CD8-positive, alpha-beta memory T cell (primary cell): Measurements from ENCODE around the gene CACUL1. TPM values are rescaled to one million over a fixed set of nuclear protein-coding genes. Genes with fewer than 3 reads are reported as not detected.
"Not testable (repeated sequence)": the region's sequence is repeated elsewhere in the genome, so short reads cannot be mapped to it uniquely, and the experiment has no call there.

Experiments used
- CTCF ChIA-PET: fragments of 350-600 bp; sonication (Branson Sonifier 250); formaldehyde crosslinking; loops from one replicate; lab custom pipeline; 2021; ENCODE audit warnings: antibody characterized with exemption; lab: Charles Lee
- POLR2A ChIA-PET: fragments of 350-600 bp; sonication (Branson Sonifier 250); formaldehyde crosslinking; loops from one replicate; lab custom pipeline; 2021; ENCODE audit warnings: antibody characterized with exemption; lab: Charles Lee
- DNase-seq, 5 donors: peaks; one replicate each; pipeline versions ENCODE4 v3.0.0 to v3.0.0-alpha.2; 2020 to 2022; ENCODE audit warnings: mixed read lengths in 1 of 5
- H3K27ac ChIP-seq: one replicate; pipeline ENCODE4 v1.7.0; 2013; ENCODE audit warnings: low read depth, mild to moderate bottlenecking, low read length, moderate library complexity
- H3K27me3 ChIP-seq: 2 replicates; pipeline ENCODE4 v1.7.0; 2013; ENCODE audit warnings: low read length, mild to moderate bottlenecking; ENCODE audit not compliant: insufficient read depth, poor library complexity, severe bottlenecking
- H3K36me3 ChIP-seq: 2 replicates; pipeline ENCODE4 v1.7.0; 2013; ENCODE audit warnings: mild to moderate bottlenecking, low read length, moderate library complexity; ENCODE audit not compliant: insufficient read depth
- H3K4me1 ChIP-seq: 2 replicates; pipeline ENCODE4 v1.7.0; 2013; ENCODE audit warnings: mild to moderate bottlenecking, low read length, moderate library complexity; ENCODE audit not compliant: insufficient read depth
- H3K4me3 ChIP-seq: 2 replicates; pipeline ENCODE4 v1.7.0; 2013; ENCODE audit warnings: mild to moderate bottlenecking, low read length
- H3K9me3 ChIP-seq: 2 replicates; pipeline ENCODE4 v1.7.0; 2013; ENCODE audit warnings: mild to moderate bottlenecking, low read length
- H3K27ac Mint-ChIP-seq, 8 donors: one replicate each; pipeline ENCODE4 v1.8.0; 2020 to 2021; ENCODE audit warnings: mixed read lengths in 8 of 8, mild to moderate bottlenecking in 6 of 8, inconsistent platforms in 3 of 8, moderate library complexity in 3 of 8
- H3K27me3 Mint-ChIP-seq, 2 donors: one replicate each; pipeline ENCODE4 v1.8.0; 2020 to 2021; ENCODE audit warnings: mixed read lengths in 2 of 2, mild to moderate bottlenecking in 1 of 2, moderate library complexity in 1 of 2
- H3K36me3 Mint-ChIP-seq, 3 donors: one replicate each; pipeline ENCODE4 v1.8.0; 2020 to 2021; ENCODE audit warnings: mixed read lengths in 3 of 3, inconsistent platforms in 1 of 3, mild to moderate bottlenecking in 1 of 3
- H3K4me1 Mint-ChIP-seq, 3 donors: one replicate each; pipeline ENCODE4 v1.8.0; 2020 to 2021; ENCODE audit warnings: mixed read lengths in 3 of 3, inconsistent platforms in 1 of 3, mild to moderate bottlenecking in 1 of 3
- H3K4me3 Mint-ChIP-seq, 7 donors: one replicate each; pipeline ENCODE4 v1.8.0; 2020 to 2021; ENCODE audit warnings: mixed read lengths in 7 of 7, mild to moderate bottlenecking in 6 of 7, moderate library complexity in 4 of 7, inconsistent platforms in 2 of 7
- H3K9me3 Mint-ChIP-seq, 5 donors: one replicate each; pipeline ENCODE4 v1.8.0; 2020 to 2022; ENCODE audit warnings: mixed read lengths in 5 of 5, mild to moderate bottlenecking in 3 of 5, moderate library complexity in 2 of 5, inconsistent platforms in 1 of 5
- polyA plus RNA-seq: library from polyadenylated mRNA; unstranded; fragments of 300-500 nt; fragmentation: Illumina TruSeq; gene quantifications from one replicate; pipeline ENCODE4 v1.2.3, GENCODE V29; 2021
- total RNA-seq, 2 experiments: library from RNA; stranded (reverse); gene quantifications; one replicate each; pipeline ENCODE4 v1.2.3, GENCODE V29; 2021

The CACUL1 gene
- total and polyA plus RNA-seq, 3 experiments from 2014 or later, result 29.0 to 39.2 (median 31.3) TPM

DNA sequence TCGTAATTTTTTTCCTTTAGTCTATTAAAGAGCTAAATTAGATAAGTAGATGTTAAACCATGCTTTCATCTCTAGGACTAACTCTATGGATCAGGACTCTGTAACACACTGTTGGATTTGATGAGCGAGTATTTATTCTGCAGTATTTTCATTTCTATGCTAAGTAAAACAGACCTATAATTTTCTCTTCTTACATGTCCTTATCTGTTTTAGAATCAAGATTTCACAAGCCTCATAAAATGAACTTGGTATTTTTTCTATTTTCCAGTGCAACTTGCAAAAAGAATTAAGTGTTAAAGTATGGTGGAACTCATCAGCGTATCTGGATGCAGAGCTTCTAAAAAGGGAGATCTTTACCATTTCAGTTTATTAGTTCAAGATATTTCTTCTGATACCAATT is 2.4 kb downstream of the CACUL1 start:
- no peak overlapping the region for H3K27ac ChIP-seq
- H3K4me1 ChIP-seq, result peaks cover 35% of the 10 kb centered on the region
- H3K4me3 ChIP-seq, result no peak overlapping the region
- POLR2A ChIA-PET, result no interaction called here
- peaks cover 0 to 20% (median 10%) of the 10 kb centered on the region in 3 donors for H3K36me3 Mint-ChIP-seq
- H3K4me3 Mint-ChIP-seq, result peak overlapping the region; percentile 23 to 97 (median 59)
- peaks cover 56 to 66% (median 63%) of the 10 kb centered on the region in 3 donors for H3K4me1 Mint-ChIP-seq
- no peaks in the 10 kb centered on the region for H3K9me3 ChIP-seq
- H3K9me3 Mint-ChIP-seq, result no peaks in the 10 kb centered on the region
- no peak for DNase-seq
- H3K36me3 ChIP-seq, result no peaks in the 10 kb centered on the region
- H3K27me3 Mint-ChIP-seq, result peaks cover 2 to 4% of the 10 kb centered on the region in 2 donors
- CTCF ChIA-PET, result no interaction called here
- no peaks in the 10 kb centered on the region for H3K27me3 ChIP-seq
- H3K27ac Mint-ChIP-seq, result peak overlapping the region in 1 of 8 donors; percentile 12

DNA sequence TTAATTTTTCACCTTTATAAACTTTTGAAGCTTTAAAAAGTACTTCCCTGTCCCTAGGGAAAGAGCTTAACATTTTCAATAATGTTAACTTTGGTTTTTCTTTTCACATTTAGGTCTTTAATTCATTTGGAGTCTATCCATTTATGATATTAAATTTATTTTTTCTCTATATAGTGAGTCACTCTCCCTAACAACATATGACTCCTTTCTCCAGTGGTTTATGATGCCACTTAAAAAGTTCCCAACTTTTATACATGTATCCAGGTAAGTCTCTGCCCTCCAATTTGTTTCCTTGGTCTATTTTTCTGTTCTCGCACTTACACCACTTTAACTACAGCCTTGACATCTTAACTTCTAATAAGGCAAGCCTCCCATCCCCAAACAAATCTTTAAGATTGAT is 3.5 kb downstream of the CACUL1 start:
- Mint-ChIP-seq H3K27ac (no peak overlapping the region), H3K36me3 (peaks cover 0 to 27% (median 11%) of the 10 kb centered on the region in 3 donors), H3K9me3 (no peaks in the 10 kb centered on the region), H3K27me3 (peaks cover 0 to 2% of the 10 kb centered on the region in 2 donors), H3K4me3 (peak overlapping the region in 1 of 7 donors; percentile 1), H3K4me1 (peaks cover 63 to 77% (median 75%) of the 10 kb centered on the region in 3 donors)
- H3K27ac ChIP-seq, result no peak overlapping the region
- ChIA-PET CTCF (no interaction called here), POLR2A (no interaction called here)
- H3K4me1 ChIP-seq, result peaks cover 35% of the 10 kb centered on the region
- H3K4me3 ChIP-seq, result no peak overlapping the region
- H3K9me3 ChIP-seq, result no peaks in the 10 kb centered on the region
- no peaks in the 10 kb centered on the region for H3K27me3 ChIP-seq
- H3K36me3 ChIP-seq, result no peaks in the 10 kb centered on the region
- DNase-seq, result no peak

DNA sequence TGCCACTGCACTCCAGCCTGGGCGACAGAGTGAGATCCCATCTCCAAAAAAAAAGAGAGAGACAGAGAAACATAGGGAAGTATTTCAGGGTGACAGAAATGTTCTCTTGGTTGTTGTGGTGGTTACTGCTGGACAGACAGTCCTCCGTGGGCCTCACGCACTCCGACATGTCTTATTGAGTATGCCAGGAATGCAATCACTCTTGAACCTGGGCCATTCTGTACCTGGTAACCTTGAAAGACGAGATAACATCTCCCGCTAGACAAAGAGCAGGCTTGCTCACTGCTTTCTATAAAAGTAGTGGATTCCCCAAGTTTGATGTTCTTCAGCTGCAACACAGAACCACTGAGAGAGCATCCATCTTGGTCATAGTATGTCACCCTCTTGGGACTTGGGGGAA is 6.7 kb downstream of the CACUL1 start:
- POLR2A ChIA-PET, result no interaction called here
- peaks cover 59 to 89% (median 77%) of the 10 kb centered on the region in 3 donors for H3K4me1 Mint-ChIP-seq
- H3K36me3 ChIP-seq, result no peaks in the 10 kb centered on the region

DNA sequence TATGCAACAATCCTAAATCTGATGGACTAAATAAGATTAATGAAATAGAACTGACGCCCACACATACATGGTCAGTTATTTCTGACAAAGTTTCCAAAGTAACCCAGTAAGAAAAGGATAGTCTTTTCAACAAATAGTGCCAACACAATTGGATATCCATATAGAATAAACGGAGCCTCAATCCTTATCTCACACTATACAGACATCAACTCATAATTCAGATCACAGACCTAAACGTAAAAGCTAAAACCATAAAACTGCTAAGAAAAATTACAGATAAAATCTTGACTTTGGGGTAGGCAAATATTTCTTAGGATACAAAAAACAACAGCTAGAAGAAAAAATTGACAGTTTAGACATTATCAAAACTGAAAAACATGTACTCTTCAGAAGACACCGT is 8.5 kb downstream of the CACUL1 start:
- POLR2A ChIA-PET, result no interaction called here
- Histone ChIP-seq H3K4me1 (peaks cover 5% of the 10 kb centered on the region), H3K27ac (no peak overlapping the region), H3K9me3 (no peaks in the 10 kb centered on the region), H3K4me3 (no peak overlapping the region), H3K27me3 (no peaks in the 10 kb centered on the region), H3K36me3 (no peaks in the 10 kb centered on the region)
- Mint-ChIP-seq H3K9me3 (no peaks in the 10 kb centered on the region), H3K27ac (peak overlapping the region in 1 of 8 donors; percentile 21), H3K36me3 (peaks cover 0 to 26% (median 13%) of the 10 kb centered on the region in 3 donors), H3K27me3 (no peaks in the 10 kb centered on the region), H3K4me1 (peaks cover 65 to 91% (median 80%) of the 10 kb centered on the region in 3 donors), H3K4me3 (peak overlapping the region in 1 of 7 donors; percentile 41)
- no peak for DNase-seq
- CTCF ChIA-PET, result no interaction called here

More for the DNA sequence above, 6.7 kb downstream of the CACUL1 start:
- DNase-seq, result no peak
- Histone ChIP-seq H3K27ac (no peak overlapping the region), H3K4me3 (no peak overlapping the region), H3K4me1 (peaks cover 18% of the 10 kb centered on the region), H3K27me3 (no peaks in the 10 kb centered on the region), H3K9me3 (no peaks in the 10 kb centered on the region)
- Mint-ChIP-seq H3K27me3 (no peaks in the 10 kb centered on the region), H3K27ac (peak overlapping the region in 1 of 8 donors; percentile 32), H3K4me3 (no peak overlapping the region), H3K9me3 (no peaks in the 10 kb centered on the region), H3K36me3 (peaks cover 0 to 26% (median 13%) of the 10 kb centered on the region in 3 donors)
- CTCF ChIA-PET, result no interaction called here

DNA sequence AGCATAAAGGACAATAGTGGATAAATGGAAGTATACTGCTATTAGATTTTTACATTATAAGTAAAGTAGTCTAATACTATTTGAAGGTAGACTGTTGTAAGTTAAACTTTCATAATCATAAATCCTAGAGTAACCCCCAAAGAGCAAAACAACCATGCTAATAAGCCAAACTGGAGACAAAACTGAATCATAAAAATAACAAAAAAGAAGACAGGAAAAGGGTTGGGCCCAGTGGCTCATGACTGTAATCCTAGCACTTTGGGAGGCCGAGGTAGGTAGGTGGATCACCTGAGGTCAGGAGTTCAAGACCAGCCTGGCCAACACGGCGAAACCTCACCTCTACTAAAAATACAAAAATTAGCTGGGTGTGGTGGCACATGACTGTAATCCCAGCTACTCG is 9.7 kb downstream of the CACUL1 start:
- CTCF ChIA-PET, result no interaction called here
- Mint-ChIP-seq H3K4me1 (peaks cover 61 to 84% (median 75%) of the 10 kb centered on the region in 3 donors), H3K27me3 (no peaks in the 10 kb centered on the region), H3K4me3 (peak overlapping the region in 1 of 7 donors; percentile 7), H3K9me3 (no peaks in the 10 kb centered on the region), H3K36me3 (peaks cover 0 to 26% (median 11%) of the 10 kb centered on the region in 3 donors), H3K27ac (no peak overlapping the region)
- H3K27ac ChIP-seq, result no peak overlapping the region
- no peak for DNase-seq
- no peaks in the 10 kb centered on the region for H3K36me3 ChIP-seq
- peaks cover 5% of the 10 kb centered on the region for H3K4me1 ChIP-seq
- H3K4me3 ChIP-seq, result no peak overlapping the region
- H3K27me3 ChIP-seq, result no peaks in the 10 kb centered on the region
- H3K9me3 ChIP-seq, result no peaks in the 10 kb centered on the region
- POLR2A ChIA-PET, result no interaction called here

DNA sequence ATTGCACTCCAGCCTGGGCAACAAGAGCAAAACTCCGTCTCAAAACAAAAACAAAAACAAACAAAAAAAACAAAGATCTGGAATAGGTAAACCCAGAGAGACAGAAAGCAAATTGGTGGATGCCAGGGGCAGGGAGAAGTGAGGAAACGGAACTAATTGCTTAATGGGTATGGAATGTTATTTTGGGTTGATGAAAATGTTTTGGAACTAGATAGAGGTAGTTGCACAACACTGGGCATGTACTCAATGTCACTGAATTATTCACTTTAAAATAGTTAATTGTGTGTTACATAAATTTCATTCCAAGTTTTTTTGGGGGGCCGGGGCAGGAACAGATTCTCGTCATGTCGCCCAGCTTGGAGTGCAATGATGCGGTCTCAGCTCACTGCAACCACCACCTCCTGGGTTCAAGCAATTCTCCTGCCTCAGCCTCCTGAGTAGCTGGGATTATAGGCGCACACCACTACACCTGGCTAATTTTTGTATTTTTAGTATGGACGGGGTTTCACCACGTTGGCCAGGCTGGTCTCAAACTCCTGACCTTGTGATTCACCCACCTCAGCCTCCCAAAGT is 10.3 kb downstream of the CACUL1 start:
- H3K4me1 Mint-ChIP-seq, result peaks cover 60 to 83% (median 74%) of the 10 kb centered on the region in 3 donors
- CTCF ChIA-PET, H3K36me3 ChIP-seq, H3K27ac ChIP-seq, H3K9me3 Mint-ChIP-seq, DNase-seq, H3K9me3 ChIP-seq, H3K27ac Mint-ChIP-seq, H3K4me3 ChIP-seq, H3K4me1 ChIP-seq, H3K27me3 Mint-ChIP-seq, POLR2A ChIA-PET, H3K27me3 ChIP-seq: not testable (repeated sequence)
- peak overlapping the region in 1 of 7 donors; percentile 20 for H3K4me3 Mint-ChIP-seq
- peaks cover 0 to 26% (median 11%) of the 10 kb centered on the region in 3 donors for H3K36me3 Mint-ChIP-seq

DNA sequence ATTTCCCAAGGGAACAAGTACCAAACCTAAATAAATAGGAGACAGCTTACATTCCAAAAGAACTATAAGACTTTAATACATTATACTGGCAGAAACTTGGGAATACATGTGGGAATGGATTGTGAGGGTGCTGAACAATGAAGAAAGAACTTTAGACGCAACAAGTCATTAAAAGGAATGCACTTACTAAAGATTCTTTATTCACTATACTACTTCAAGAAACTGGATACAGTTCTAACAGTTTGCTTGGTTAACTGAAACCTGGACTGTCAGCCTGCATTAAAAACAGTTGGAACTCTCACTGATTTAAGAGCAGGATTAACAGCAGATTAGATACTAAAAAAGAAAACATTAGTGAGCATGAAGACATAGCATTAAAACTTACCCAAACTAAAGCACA is 12.0 kb downstream of the CACUL1 start:
- Histone ChIP-seq H3K9me3 (no peaks in the 10 kb centered on the region), H3K27me3 (no peaks in the 10 kb centered on the region), H3K4me1 (peaks cover 11% of the 10 kb centered on the region), H3K36me3 (no peaks in the 10 kb centered on the region), H3K27ac (no peak overlapping the region), H3K4me3 (no peak overlapping the region)
- no peaks in the 10 kb centered on the region for H3K27me3 Mint-ChIP-seq
- CTCF ChIA-PET, result no interaction called here
- no peaks in the 10 kb centered on the region for H3K9me3 Mint-ChIP-seq
- peaks cover 0 to 16% (median 5%) of the 10 kb centered on the region in 3 donors for H3K36me3 Mint-ChIP-seq
- POLR2A ChIA-PET, result no interaction called here
- DNase-seq, result no peak
- no peak overlapping the region for H3K27ac Mint-ChIP-seq
- H3K4me3 Mint-ChIP-seq, result no peak overlapping the region
- peaks cover 55 to 82% (median 76%) of the 10 kb centered on the region in 3 donors for H3K4me1 Mint-ChIP-seq

DNA sequence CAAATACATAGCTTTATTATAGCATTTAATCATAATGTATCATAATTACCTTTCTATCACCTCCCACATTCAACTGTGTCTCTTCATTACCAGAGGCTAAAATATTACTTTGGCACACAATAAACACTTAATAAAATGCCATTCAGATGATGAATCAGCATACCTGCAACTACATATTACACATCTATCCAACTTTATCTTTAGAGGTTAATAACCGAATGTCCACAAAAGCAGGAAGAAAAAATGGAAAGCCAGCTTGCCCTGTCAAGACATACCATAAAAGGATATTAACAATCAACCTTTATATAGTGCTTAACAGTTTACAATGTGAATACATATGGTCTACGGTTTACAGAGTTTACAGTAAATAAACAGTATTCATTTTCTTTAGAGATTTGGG is 12.7 kb downstream of the CACUL1 start:
- no peak overlapping the region for H3K27ac ChIP-seq
- no peaks in the 10 kb centered on the region for H3K27me3 ChIP-seq
- Mint-ChIP-seq H3K9me3 (no peaks in the 10 kb centered on the region), H3K4me3 (no peak overlapping the region), H3K36me3 (peaks cover 0 to 12% (median 2%) of the 10 kb centered on the region in 3 donors), H3K4me1 (peaks cover 56 to 82% (median 76%) of the 10 kb centered on the region in 3 donors), H3K27ac (no peak overlapping the region), H3K27me3 (no peaks in the 10 kb centered on the region)
- peaks cover 13% of the 10 kb centered on the region for H3K4me1 ChIP-seq
- no peaks in the 10 kb centered on the region for H3K9me3 ChIP-seq
- H3K36me3 ChIP-seq, result no peaks in the 10 kb centered on the region
- POLR2A ChIA-PET, result no interaction called here
- DNase-seq, result no peak
- CTCF ChIA-PET, result interaction anchor here (1.0 kb wide), 1 partner anchor 13 kb away, joined by 3 read pairs; the partner anchor contains the start of gene CACUL1
- H3K4me3 ChIP-seq, result no peak overlapping the region
